Stimulated activated CD4-positive, alpha-beta T cell treated with anti-CD3 and anti-CD28 coated beads, Interleukin-1b, Interleukin-23, amount 100 ng/mL, for 48 hours (primary cell): ENCODE data around the gene TUFM.
A peak's percentile ranks its signal among the peaks of the same experiment; 100 is the strongest.
"Not testable (repeated sequence)": the region's sequence is repeated elsewhere in the genome, so short reads cannot be mapped to it uniquely, and the experiment has no call there.

Source experiments
- DNase-seq: peaks from one replicate; pipeline ENCODE4 v3.0.0-alpha.2; 2020

The TUFM gene

DNA sequence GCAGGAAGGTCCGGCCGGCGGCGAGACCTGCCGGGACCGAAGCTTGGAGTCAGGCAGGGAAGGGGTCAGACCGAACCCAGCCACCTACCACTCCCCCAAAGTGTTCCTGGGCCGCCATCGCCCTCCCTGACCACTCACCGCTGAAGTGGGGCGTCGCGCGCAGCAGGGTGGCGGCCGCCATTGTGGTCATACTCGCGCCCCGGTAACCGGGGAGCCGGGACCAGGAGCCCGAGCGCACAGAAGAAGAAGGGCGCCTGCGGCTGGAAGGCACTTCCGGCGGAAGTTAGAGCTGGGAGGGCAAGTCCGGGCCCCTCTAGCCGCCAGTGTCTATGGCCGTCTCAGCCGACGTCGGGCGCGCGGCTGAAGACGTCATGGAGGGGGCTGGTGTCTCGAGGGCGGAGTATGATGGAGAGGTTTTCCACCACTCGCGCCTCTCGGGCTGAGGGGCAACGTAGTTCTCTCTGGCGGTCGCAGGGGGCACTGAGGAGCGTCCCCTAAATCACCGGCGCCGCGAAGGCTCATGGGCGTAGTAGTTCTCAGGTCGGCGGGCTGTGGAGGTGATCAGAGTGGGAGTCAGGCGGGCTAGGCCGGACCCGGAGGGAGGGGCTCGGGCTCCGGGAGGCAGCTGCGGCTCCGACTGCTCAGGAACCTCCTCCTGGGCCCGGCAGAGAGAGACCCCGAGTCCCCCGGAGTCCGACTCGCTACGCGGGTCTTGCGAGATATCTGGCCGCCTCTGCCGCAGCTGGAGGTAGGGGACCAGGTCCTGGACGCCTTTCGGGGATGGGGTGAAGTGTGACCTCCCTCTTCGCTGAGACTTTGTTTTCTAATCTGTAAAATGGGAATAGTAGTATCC is at the start of gene TUFM:
Gene TUFM, minus strand, starts transcription at position 269 of the 853 bp plus-strand sequence. Its CDS starts 79 bp downstream, at position 190.
- DNase-seq: peak; percentile 99

DNA sequence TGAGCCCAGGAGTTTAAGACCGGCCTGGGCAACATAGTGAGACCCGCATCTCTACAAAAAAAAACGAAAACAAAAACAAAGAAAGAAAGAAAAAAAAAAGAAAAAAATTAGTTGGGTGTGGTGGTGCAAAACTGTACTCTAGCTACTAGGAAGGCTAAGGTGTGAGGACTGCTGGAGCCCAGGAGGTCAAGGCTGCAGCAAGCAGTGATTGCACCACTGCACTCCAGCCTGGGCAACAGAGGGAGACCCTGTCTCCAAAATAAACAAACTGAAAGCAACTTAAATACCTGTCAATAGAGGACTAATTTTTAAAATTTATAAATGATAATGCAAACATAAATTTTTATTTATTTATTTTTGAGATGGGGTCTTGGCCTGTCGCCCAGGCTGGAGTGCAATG is 49.5 kb upstream of the TUFM start:
- no peak for DNase-seq

DNA sequence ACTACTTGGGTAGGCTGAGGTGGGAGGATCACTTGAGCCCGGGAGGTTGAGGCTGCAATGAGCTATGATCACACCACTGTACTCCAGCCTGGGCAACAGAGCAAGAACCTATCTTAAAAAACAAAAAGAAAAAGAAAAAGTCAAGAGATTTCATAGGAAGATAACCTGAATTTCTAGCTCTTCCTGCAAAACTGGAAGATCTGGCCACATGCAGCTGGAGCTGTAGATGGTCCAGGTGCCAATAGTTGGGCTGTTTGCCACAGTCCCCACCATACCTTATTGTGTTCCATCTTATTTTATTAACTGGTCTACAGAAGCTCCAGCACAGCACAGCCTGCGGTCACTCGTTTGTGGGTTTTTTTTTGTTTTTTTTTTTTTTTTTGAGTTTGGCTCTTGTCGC is 47.1 kb upstream of the TUFM start:
- no peak for DNase-seq

DNA sequence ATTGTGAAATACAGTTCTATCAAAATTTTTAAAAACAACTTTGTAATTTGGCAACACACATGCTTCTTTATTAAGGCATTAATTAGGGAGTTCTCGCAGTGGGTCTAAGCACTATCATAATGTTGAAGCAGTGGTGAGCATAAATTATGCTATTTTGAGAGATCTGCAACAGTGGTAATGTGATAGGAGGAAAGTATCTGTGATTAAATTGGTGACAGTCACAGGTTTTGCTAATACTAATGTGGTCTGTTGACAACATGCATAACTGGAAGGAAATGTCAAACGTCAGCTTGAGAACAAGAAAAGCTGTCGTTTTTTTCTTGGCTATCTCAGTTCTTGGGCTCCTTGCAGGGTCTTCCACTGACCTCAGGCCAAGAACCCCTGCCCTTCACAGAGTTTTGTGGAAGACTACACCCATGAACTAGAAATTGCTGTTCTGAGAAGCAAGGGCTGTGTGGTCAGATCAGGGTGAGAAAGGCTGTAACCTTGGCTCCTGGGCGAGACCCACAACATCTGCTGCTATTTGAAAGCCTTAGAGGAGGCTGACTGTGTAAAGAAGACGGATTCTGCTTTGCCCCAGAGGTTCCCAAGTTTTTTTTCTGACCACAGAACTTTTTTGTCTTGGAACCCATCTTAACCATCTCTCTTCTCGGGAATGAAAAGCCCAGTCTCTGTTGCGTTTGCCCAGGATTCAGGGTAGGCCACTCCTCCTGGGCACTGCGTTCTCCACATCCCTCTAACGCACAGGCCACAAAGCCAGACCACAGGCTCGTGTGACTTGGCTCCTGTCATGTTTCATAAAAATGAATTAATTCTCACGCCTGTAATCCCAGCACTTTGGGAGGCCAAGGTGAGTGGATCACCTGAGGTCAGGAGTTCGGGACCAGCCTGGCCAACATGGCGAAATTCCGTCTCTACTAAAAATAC is 46.1 kb upstream of the TUFM start:
- no peak for DNase-seq

DNA sequence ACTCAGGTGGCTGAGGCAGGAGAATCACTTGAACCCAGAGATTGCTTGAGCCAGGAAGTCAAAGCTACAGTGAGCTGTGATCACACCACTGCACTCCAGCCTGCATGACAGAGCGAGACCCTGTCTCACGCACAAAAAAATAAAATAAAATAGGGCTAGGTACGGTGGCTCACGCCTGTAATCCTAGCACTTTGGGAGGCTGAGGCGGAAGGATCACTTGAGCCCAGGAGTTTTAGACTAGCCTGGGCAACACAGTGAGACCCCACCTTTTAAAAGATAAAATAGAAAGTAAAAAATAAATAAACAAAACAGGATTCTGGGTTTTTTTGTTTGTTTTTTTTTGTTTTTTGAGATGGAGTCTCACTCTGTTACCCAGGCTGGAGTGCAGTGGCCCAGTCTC is 44.2 kb upstream of the TUFM start:
- DNase-seq: not testable (repeated sequence)

DNA sequence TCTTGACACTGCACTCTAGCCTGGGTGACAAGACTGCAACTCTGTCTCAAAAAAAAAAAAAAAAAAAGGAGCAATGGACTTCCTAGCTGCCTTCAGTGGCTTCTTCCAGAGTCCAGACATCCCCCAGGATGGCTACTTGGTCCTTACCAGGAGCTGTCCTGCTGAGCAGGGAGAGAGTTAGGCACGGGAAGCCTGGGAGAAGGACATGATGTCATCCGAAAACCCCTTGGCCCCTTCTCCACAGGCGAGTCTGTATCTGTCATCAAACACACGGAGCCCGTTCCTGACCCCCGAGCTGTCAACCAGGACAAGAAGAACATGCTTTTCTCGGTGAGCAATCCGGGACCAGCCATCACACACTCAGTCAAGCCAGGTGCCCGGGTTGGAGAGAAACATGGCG is 40.8 kb upstream of the TUFM start:
- DNase-seq: no peak

DNA sequence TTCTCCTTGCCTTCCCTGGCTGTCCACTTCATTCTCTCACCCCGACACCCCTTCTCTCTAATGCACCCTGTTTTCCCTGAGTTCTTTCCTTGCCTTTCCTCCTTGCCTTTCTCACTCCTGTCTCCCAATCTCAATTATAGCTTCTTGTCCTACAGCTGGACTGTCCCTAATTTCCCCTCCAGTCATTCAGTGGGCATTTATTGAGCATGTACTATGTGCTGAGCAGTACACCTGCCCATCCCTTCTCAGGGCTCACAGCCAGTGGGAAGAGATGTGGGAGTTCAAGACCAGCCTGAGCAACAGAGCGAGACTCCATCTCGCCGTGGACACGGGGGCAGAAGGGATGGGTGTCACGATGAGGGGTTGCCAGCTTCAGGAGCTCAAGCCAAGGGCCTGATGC is 37.9 kb upstream of the TUFM start:
- no peak for DNase-seq

DNA sequence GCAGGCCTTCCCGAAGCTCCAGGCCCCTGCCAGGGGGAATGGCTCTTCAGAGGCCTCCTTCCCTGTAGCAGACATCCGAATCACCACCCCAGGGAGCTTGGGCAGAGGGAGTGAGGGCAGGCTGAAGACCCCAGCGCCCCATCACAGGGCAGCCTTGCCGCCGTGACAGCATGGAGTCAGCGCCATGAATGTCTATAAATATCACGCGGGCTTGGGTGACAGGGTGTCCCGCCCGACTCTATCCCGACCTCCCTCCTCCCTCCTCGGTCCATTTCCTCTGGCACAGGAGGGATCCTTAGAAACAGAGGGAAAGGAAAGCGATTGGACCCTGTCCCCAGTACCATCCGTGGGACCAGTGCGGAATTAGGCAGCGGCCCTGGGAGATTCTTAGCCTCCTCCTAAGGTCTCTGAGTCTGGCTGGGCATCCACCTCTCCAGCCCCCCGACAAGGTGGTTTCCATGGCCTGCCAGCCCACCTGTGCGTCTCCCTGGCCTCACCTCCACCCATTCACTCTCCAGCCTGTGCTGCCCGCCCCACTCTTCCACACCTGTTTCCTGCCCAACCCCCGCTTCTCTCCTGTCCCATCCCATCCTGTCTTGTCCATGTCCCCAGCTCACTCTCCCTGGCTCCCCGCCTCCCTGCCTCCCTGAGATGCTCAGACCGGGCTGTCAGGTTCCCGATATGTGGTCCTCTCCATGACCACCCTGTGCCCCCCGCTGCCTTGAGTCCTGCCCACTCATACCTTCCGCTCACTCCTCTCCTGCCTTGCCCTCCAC is 37.3 kb upstream of the TUFM start:
- no peak for DNase-seq

DNA sequence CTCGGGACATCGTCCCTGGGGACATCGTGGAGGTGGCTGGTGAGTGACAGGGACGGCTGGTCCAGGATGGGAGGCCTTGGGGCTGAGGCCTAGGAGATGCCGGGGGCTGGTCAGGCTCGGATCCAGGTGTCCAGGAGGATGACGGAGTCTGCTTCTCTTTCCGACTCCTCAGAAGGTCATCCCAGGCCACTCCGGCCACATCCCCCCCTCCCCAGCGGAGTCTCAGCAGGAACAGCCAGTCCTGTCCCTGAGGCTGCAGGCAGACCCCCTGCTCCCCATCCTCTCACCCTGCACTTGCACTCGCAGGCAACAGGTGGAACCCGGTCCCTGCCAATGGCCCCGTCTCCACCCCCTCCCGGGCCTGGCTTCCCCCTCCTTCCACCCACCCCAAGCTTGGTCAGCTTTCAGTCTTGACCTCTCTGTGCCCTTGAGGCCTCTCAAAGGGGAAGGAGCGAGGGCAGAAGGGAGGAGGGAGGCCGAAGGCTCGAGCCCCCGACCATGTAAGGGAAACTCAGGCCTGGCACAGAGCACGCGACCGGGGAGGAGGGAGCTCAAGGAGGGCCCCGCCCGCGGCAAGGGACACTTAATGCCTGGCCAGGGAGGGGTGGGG is 36.5 kb upstream of the TUFM start:
- DNase-seq: no peak

DNA sequence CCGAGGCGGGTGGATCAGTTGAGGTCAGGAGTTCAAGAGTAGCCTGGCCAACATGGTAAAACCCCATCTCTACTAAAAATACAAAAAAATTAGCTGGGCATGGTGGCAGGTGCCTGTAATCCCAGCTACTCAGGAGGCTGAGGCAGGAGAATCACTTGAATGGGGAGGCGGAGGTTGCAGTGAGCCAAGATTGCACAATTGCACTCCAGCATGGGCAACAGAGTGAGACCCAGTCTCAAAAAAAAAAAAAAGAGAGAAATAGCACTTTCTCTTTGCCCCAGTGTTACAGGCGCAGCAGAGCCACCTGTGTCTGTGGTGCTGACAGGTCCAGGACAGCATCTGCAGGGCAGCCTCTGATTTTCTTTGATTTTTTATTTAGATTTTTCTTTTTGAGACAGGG is 35.4 kb upstream of the TUFM start:
- not testable (repeated sequence) for DNase-seq

DNA sequence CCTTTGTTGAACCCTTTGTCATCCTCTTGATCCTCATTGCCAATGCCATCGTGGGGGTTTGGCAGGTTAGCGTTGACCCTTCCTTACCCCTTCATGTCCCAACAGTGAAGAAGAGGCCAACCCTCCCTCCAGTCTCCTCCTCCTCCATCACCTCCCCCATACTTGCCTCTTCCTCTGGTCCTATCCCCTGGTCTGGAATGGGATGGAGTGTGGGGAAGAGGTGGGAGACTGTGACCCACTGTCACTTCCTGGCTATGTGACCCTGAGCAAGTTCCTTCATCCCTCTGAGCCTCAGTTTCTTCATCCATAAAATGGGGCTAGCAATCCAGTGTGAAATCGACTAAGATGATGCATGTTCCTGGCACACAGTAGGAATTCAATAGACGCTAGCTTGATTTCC is 34.8 kb upstream of the TUFM start:
- DNase-seq: no peak

DNA sequence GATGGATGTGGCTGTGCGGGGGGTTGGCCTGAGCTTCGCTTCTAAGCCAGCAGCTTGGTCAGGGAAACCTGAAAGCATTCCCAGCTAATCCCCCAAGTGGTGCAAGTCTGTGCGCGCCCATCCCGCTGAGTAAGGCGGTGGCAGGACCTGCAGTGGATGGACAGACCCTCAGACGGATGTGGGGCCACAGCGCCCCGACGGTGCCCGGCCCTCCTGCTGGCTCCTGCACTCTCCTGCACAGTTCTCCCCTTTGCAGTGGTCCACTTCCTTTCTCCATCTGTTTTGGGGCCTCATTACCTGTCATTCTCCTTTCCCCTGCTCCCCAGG is 34.4 kb upstream of the TUFM start:
- DNase-seq: no peak

DNA sequence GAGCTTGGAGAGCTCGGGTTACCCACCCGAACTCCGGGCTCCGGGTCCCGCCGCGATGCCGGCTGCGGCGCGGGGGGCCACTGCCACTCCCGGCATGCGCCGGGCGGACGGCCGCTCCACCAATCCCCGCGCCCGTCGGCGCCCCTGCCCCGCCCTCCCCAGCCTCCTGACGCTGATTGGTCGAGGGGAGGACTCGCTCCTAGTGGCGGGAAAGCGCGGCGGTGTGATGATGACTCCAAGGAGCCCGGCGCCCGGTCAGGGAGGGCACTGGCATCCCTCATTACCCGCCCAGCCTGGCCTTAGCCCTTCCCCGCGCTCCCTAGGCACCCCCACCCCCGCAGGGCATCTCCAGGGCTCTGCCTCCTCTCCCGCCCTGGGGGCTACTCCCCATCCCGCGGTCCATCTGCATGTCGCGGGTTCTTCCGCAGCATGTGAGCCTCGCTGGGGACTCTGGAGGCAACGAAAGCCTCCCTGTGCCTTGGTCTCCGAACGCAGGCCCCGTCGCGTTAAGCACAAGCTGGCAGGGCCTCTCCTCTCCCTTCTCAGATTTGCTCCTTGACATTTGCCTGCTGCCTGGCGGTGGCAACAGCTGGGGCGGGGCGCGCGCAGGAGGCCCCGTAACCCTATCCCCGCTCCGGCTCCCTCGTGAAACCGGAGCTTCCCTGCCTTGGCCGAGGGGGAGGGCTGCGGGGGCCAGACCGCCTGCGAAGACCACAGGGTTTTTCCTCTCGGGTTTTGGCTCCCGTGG is 33.9 kb upstream of the TUFM start:
- DNase-seq: peak; percentile 92

DNA sequence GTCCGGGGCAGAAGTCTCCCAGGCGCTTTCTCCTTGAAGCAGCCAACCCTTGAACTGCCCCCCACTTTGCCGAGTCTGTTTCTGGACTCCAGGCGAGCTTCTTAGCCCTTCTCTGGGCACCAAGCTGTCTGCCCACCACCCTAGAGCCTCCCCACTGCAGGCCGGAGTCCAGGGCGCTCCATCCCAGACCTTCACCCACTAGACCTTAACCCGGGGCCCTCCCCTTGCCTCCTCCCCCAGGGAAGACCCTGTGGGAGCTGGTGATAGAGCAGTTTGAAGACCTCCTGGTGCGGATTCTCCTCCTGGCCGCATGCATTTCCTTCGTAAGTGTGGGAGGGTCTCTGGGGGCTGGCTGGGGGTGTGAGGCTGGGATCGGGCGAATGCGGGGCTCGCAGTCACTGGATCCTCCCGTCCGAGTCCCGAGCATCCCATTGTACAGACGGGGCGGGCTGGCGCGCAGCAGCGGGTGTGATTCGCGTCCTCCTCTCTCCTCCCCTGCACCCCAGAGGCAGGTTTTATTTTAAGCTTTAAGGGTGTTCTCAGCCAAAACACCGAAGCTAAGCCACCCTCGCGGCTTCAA is 33.2 kb upstream of the TUFM start:
- no peak for DNase-seq

DNA sequence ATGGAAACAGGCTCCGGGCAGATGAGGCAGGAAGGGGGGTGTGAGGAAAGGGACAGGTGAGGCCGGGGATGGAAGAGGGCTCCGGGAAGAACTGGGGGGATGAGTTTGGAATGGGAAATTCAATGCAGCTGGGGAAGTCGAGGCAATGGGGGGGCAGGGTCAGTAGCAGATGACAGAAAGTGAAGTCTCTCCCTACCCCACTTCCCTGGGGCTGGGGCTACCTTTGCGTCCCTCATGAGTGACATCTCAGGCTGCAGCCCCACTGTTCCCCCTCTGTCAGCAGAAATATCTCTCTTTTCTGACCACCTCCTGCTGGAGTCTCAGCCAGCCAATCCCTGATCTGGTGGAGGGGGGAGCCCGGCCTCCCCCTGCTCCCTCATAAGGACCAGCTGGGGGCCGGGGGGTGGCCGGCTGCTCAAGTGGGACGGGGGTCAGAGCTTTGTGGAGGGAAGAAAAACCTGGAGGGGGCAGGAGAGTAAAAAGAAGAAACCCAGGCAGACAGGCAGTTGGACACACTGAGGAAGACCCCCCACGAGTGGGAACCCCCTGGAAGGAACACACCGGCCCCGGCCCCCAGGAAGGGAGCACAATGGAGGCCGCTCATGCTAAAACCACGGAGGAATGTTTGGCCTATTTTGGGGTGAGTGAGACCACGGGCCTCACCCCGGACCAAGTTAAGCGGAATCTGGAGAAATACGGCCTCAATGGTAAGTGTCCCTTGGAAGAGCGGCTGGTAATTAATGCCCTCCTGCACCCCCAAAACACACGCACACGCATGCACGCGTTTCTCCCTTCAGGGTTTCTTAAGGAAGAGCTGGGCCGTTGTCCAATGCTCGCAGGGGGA is 32.2 kb upstream of the TUFM start, which contains the start of gene ATP2A1:
Gene ATP2A1, plus strand, starts transcription at position 406 of the 844 bp plus-strand sequence. Its CDS starts 184 bp downstream, at position 590.
- DNase-seq: no peak

DNA sequence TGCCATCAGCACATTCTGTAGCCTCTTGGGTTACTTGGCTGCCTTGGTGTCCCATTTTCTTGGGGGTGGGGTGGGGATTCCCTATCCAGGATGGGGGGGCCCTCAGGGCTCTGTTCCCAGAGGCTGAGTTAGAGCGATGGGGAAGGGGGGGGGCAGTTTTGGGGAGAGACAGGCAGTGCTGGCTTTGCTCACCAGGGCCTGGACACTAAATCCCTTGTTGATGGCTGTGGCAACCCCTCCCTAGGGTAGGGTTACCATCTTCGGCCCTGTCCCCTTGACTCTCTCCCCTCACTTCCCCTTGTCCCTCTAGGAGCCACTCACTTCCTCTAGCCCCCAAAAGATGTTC is 31.5 kb upstream of the TUFM start:
- DNase-seq: no peak

DNA sequence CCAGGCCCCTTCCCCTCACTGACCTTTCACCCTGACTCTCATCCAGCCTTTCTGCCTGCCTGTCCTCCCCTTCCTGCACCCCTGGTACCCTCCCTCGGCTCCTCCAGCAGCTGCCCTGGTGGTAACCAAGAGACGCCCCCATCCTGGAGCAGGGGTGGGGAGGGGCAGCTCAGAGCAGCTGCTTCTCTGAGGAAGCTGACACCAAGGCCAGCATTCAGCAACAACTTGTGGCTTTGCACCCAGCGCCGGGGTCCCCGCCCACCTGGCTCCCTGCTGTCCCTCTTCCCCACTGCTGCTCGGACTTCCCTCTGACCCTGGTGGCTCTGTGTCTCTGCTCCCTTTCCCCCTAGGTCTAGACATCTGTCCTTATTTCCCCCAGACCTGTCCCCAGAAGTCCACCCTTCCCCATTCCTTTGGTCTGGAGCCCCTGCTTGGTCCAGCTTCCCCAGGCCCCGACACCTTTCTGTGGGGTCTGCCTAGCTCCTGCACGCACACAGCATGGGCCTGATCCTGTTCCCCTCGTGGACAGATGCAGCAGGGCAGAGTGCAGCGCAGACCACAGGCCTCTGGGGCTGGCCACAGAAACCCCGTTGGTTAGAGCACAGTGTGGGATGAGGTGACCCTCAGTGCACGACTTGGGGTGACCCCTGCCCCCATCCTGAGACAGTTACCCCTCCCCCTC is 31.0 kb upstream of the TUFM start:
- DNase-seq: no peak

DNA sequence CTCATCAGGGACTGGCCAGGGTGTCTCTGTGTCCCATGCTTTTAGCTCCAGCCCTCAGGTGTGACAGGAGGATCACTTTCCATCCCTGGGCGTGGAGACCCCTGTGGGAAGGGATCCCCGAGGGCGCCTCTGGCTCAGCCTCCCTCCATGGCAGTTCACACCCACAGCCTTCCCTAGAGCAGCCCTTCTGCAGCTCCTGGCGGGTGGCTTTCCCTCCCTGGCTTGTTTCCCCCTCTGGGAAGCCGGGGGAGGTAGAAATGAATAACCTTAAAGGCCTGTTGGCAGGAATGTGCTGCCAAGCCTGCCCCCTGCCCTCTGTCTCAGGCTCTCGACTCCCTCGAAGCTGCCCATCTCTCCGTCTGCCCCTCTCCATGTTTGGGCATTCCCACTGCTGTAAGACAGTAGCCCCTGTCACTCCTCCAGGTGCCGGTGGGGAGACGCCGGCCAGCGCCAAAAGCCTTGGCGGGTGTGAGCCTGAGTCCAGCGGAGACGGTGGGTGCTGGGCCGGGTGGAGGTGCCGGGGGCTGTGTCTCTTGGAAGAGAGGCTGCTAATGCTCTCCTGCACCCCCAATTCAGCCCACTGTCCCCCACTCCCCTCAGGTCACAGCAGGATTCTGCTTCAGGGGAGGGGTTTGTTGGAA is 30.0 kb upstream of the TUFM start:
- no peak for DNase-seq
